ENCODE results near the gene PCYT2.
"Not testable (repeated sequence)": the region's sequence is repeated elsewhere in the genome, so short reads cannot be mapped to it uniquely, and the experiment has no call there.

Gene PCYT2

GRCh38 chr17:81927653-81928543 lies 16.7 kb upstream of the PCYT2 start, which contains the start of gene MAFG:
TSS of gene MAFG (minus strand) at chr17:81927735. CDS start at chr17:81923185, 4,550 bp downstream.
- DNase-seq (ENCODE audit: low read depth in 2 of 2) = peak; percentile 75

- no peak for DNase-seq (ENCODE audit: low read depth in 2 of 2)
Measured at GRCh38 chr17:81927152-81927652, 16.0 kb upstream of the PCYT2 start.

GRCh38 chr17:81926451-81927151 lies 15.4 kb upstream of the PCYT2 start:
- DNase-seq (ENCODE audit: low read depth in 2 of 2) = peak in 1 of 2 donors; percentile 49

GRCh38 chr17:81925860-81926450 lies 14.8 kb upstream of the PCYT2 start:
- no peak for DNase-seq (ENCODE audit: low read depth in 2 of 2)

GRCh38 chr17:81924557-81925532 lies 13.6 kb upstream of the PCYT2 start:
- no peak for DNase-seq (ENCODE audit: low read depth in 2 of 2)

- DNase-seq (ENCODE audit: low read depth in 2 of 2) = no peak
Measured at GRCh38 chr17:81923302-81924260, 12.4 kb upstream of the PCYT2 start.

- DNase-seq (ENCODE audit: low read depth in 2 of 2) = no peak
Measured at GRCh38 chr17:81922566-81923301, 11.5 kb upstream of the PCYT2 start.

- no peak for DNase-seq (ENCODE audit: low read depth in 2 of 2)
Measured at GRCh38 chr17:81921996-81922565, 10.9 kb upstream of the PCYT2 start.

- DNase-seq (ENCODE audit: low read depth in 2 of 2) = no peak
Measured at GRCh38 chr17:81921537-81921862, 10.3 kb upstream of the PCYT2 start.

- DNase-seq (ENCODE audit: low read depth in 2 of 2) = no peak
Measured at GRCh38 chr17:81920612-81921536, 9.7 kb upstream of the PCYT2 start.

- DNase-seq (ENCODE audit: low read depth in 2 of 2) = no peak
Measured at GRCh38 chr17:81918832-81919545, 7.8 kb upstream of the PCYT2 start.

- not testable (repeated sequence) for DNase-seq (ENCODE audit: low read depth in 2 of 2)
Measured at GRCh38 chr17:81918333-81918669, 7.1 kb upstream of the PCYT2 start.

- peak; percentile 68 for DNase-seq (ENCODE audit: low read depth in 2 of 2)
Measured at GRCh38 chr17:81917565-81918332, 6.5 kb upstream of the PCYT2 start, which contains the start of gene SIRT7. TSS of gene SIRT7 (minus strand) at chr17:81918176. CDS start at chr17:81918131, 45 bp downstream.

- DNase-seq (ENCODE audit: low read depth in 2 of 2) = no peak
Measured at GRCh38 chr17:81916234-81917001, 5.2 kb upstream of the PCYT2 start.

- DNase-seq (ENCODE audit: low read depth in 2 of 2) = no peak
Measured at GRCh38 chr17:81915331-81915730, 4.1 kb upstream of the PCYT2 start.

Data from stimulated activated CD4-positive, alpha-beta T cell treated with anti-CD3 and anti-CD28 coated beads, Interleukin-1b, Interleukin-23, amount 100 ng/mL, for 1 hour (primary cell).